T-helper 2 cell treated with Interferon-gamma antibody and Interleukin-4, amounts not matched to agents 5 μg/mL and 100 μg/mL, for 36 hours (primary cell): ENCODE measurements around the gene RAB23.

ENCODE experiments used
- DNase-seq: peaks from one replicate; pipeline ENCODE4 v3.0.0; 2021; ENCODE audit warnings: low spot score
- H3K27ac Mint-ChIP-seq: one replicate; pipeline ENCODE4 v1.8.0; 2021; ENCODE audit warnings: mild to moderate bottlenecking, mixed read lengths
- H3K27me3 Mint-ChIP-seq: one replicate; pipeline ENCODE4 v1.8.0; 2021; ENCODE audit warnings: low read depth, mixed read lengths
- H3K36me3 Mint-ChIP-seq: one replicate; pipeline ENCODE4 v1.8.0; 2021; ENCODE audit warnings: low read depth, mixed read lengths
- H3K4me1 Mint-ChIP-seq: one replicate; pipeline ENCODE4 v1.8.0; 2021; ENCODE audit warnings: low read depth, mixed read lengths
- H3K4me3 Mint-ChIP-seq: one replicate; pipeline ENCODE4 v1.8.0; 2022; ENCODE audit warnings: mild to moderate bottlenecking, moderate library complexity, mixed read lengths
- H3K9me3 Mint-ChIP-seq: one replicate; pipeline ENCODE4 v1.8.0; 2021; ENCODE audit warnings: mixed read lengths

Gene RAB23

DNA sequence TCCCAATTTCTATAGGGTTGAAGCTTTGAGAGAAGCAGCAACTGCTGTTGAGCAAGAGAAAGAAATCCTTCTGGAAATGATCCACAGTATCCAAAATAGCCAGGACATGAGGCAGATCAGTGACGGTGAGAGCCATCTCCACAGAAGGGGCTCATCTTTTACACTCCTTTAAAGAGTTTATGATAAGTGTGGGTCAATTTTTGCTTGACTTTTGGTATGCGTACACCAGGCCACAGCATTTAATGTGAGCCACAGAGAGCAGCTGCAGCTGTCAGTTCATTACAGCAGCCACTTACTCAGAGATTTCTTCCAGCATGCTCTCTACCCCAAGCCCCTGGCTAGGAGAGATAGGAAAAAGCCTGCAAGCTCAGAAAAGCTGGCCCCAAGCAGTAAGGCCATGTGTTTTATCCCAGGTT lies 40.1 kb downstream of the RAB23 start:
- peaks cover 48% of the 10 kb centered on the region for H3K36me3 Mint-ChIP-seq
- H3K4me1 Mint-ChIP-seq = peaks cover 27% of the 10 kb centered on the region
- H3K27ac Mint-ChIP-seq = no peak overlapping the region
- no peak overlapping the region for H3K4me3 Mint-ChIP-seq
- DNase-seq = no peak
- no peaks in the 10 kb centered on the region for H3K9me3 Mint-ChIP-seq
- H3K27me3 Mint-ChIP-seq = no peaks in the 10 kb centered on the region

DNA sequence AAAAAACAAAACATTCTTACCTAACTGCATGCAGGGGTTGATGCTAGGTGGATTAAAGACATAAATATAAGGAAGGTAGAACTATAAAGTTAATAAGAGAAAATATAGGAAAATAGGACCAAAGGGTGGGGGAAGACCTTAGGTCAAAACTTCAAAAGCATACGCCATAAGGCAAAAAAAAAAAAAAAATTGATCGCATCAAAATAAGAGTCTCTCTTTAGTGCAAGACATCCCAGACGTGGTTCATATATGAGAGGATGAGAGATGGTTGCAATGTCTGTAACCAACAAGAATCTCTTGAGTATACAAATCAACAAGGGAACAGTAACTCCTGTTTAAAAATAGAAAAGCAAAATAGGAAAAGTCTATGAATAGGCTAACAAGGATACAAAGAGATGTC lies 41.5 kb downstream of the RAB23 start:
- Mint-ChIP-seq H3K27ac (no peak overlapping the region), H3K9me3 (no peaks in the 10 kb centered on the region), H3K36me3 (peaks cover 43% of the 10 kb centered on the region), H3K4me1 (peaks cover 34% of the 10 kb centered on the region), H3K27me3 (no peaks in the 10 kb centered on the region), H3K4me3 (no peak overlapping the region)
- DNase-seq = no peak

DNA sequence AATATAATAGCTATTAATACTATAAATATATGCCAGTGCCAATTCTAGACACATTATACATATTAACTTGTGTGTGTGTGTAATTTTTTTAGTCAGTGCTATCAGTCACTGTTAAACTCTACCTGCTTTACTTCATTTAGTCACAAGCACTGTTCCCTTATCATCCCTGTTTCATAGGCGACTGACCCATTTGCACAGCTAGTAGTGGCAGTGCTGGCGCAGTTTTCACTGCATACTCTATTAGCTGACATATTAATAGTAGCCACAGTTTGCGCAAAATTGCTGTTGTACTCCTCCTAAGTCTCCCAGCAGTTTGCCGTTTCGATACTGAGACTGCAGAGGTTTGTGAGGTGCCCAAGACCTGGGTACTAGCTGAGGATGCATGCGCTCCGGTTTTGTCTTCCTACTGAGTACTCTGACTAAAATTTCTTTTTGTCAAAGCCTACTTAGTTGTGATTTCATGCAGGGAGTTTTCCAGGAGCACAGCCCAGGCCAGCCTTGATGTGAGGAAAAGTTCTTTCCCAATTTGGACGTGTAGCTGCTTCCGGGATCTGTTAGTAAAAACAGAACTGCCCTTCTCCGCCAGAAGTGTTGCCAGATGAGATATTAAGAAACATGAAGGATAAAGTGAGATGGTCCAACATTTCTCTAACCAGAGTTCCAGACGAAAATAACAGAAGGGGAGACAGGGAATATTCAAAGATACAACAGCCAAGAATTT lies 44.4 kb downstream of the RAB23 start:
- peaks cover 26% of the 10 kb centered on the region for H3K36me3 Mint-ChIP-seq
- no peak overlapping the region for H3K4me3 Mint-ChIP-seq
- H3K27me3 Mint-ChIP-seq = no peaks in the 10 kb centered on the region
- no peak for DNase-seq
- no peaks in the 10 kb centered on the region for H3K9me3 Mint-ChIP-seq
- peaks cover 42% of the 10 kb centered on the region for H3K4me1 Mint-ChIP-seq
- no peak overlapping the region for H3K27ac Mint-ChIP-seq

DNA sequence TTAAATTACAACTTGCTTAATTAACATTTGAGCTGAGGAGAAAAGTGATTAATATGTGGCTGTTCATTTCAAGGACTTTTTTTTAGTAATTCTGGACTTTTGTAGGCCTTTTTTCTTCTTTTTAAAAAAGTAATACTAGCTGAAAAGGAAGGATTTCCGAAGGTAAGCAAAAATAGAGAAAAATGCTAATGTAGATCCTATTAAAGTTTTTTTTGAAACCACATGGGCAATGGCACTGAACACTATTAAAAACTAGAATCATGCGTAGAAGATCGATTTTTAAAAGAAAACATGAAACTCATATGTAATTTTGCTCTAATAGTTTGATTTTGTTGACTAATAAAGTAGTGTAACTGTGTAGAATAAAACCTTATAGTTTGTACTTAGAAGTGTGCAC lies 47.6 kb downstream of the RAB23 start:
- DNase-seq = no peak
- Mint-ChIP-seq H3K27me3 (no peaks in the 10 kb centered on the region), H3K4me3 (peak overlapping the region; percentile 97), H3K36me3 (peaks cover 16% of the 10 kb centered on the region), H3K4me1 (peaks cover 47% of the 10 kb centered on the region), H3K9me3 (no peaks in the 10 kb centered on the region), H3K27ac (no peak overlapping the region)

DNA sequence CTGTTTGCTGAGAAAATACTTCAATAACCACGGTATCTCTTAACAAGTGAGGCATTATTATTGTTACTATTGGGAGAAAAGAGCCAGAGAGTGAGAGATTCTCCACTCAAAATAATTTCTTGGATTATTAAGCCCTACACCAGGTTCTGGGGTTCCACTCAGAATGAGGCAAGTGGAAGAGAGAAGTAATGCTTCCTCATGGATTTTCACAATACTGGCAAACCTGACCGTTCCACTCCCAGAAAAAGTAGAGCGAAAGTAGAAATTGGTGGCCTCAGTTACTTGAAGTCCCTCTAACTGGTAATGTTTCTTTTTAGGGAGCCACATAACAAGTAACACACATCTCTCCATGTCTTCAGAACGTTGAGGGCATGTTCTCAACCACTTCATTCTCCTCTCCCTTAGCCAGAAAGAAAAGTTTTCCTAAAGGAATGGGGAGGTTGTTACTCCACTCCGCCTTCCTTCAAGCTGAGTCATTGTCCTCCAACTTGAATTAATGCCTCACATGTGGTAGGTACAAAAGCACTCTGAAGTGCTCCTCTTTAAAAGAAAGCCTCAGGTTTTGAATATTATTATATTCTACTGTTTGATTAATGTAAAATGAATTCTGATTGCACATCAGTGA lies 48.1 kb downstream of the RAB23 start:
- H3K4me3 Mint-ChIP-seq = peak overlapping the region; percentile 97
- DNase-seq = no peak
- H3K27me3 Mint-ChIP-seq = no peaks in the 10 kb centered on the region
- peaks cover 16% of the 10 kb centered on the region for H3K36me3 Mint-ChIP-seq
- H3K27ac Mint-ChIP-seq = peak overlapping the region; percentile 97
- H3K9me3 Mint-ChIP-seq = no peaks in the 10 kb centered on the region
- H3K4me1 Mint-ChIP-seq = peaks cover 44% of the 10 kb centered on the region

DNA sequence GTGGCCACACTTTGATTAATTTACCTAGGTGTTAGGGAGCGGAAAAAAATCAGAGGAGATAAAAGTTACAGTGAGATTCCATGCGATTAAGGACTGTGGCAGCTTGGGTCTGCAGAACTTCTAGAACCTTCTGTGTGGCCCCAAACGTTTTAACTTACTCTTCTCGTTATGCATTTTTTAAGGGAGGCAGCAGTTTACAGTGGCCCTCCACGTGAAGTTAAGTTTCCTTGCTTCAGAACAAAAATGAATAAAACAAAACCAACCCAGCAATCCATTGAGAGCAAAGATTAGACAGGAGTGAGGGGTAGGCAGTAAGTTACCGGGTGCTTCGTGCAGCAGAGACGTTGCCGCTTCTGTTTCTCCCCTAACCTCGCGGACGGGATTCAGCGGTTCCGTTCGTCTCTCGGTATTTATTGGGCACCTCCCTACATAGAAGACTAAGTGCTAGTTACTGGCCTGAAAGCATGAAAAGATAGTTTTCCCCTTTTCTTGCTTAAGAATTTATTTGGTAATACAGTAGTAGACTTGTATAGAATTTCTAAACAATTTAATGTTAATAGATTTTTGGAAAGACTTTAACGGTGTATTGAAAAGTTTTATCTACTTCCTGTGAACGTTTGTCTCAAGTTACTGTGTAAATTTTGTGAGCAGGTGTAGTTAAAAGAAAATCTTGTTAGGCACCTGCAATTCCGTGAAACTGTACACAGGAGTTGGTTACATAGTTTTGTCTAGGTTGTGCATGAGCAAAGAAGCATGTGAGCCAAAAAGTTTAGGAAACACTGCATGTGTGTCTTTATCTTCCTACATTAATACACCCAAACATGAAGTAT lies 48.8 kb downstream of the RAB23 start:
- Mint-ChIP-seq H3K9me3 (no peaks in the 10 kb centered on the region), H3K27ac (peak overlapping the region; percentile 97), H3K4me1 (peaks cover 41% of the 10 kb centered on the region), H3K27me3 (no peaks in the 10 kb centered on the region), H3K36me3 (peaks cover 16% of the 10 kb centered on the region), H3K4me3 (peak overlapping the region; percentile 97)
- DNase-seq = no peak

DNA sequence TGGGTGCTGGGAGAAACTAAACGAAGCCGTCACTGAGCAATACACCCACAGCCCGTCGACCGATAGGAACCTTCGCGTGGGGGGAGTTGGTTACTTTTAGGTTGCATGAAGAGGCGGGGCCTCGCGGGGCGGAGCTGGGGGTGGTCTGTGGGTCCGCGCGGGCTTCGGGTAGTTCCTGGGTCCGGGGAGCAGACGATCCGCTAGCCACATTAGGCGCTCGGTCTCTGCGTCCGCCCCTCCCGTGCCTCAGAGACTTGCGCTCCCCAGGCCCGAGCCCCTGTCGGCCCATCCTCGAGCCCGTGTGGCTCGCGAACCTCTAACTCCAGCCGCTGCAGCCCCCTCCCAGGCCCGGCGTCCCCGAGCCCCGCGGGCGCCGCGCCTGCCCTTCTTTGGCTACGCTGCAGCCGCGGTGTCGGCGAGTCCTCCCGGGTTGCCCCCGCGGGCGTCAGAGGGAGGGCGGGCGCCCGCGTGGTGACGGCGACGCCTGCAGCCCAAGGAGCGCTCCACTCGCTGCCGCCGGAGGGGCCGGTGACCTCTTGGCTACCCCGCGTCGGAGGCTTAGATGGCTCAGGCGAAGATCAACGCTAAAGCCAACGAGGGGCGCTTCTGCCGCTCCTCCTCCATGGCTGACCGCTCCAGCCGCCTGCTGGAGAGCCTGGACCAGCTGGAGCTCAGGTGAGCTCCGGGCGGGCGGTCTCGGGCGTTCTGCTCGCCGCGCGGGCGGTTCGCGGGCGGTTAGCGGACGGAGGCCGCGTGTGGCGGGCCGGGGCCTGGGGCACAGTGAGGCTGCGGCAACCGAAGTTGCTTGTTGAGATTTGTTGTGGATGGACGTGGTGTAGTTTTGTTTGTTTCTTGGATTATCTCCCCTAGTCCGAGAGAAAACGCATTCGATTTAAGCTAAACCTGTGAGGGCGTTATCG lies 49.7 kb downstream of the RAB23 start, which contains the start of gene BAG2:
BAG2 (plus strand) TSS at position 191 of the 920 bp plus-strand sequence; CDS start at position 563, 372 bp downstream.
- Mint-ChIP-seq H3K27ac (peak within 1 kb of the TSS; percentile 97), H3K27me3 (no peaks in the 10 kb centered on the region), H3K4me1 (peaks cover 40% of the 10 kb centered on the region), H3K9me3 (no peaks in the 10 kb centered on the region), H3K36me3 (peaks cover 13% of the 10 kb centered on the region), H3K4me3 (peak within 1 kb of the TSS; percentile 97)
- DNase-seq = peak; percentile 94

DNA sequence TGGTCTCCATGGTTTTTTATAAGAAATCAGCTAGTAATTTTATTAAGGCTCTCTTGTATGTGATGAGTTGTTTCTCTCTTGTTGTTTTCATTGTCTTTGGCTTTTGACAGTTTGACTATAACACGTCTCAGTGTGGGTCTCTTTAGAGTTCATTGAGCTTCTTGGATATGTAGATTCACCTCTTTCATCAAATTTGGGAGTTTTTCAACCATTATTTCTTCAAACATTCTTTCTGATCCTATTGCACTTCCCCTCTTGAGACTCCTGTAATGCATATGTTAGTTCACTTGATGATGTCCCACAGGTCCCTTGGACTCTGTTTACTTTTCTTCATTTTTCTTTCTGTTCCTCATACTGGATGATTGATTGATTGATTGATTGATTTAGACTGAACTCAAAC lies 57.0 kb downstream of the RAB23 start:
- no peaks in the 10 kb centered on the region for H3K4me1 Mint-ChIP-seq
- H3K27me3 Mint-ChIP-seq = no peaks in the 10 kb centered on the region
- no peak overlapping the region for H3K4me3 Mint-ChIP-seq
- H3K27ac Mint-ChIP-seq = no peak overlapping the region
- no peak for DNase-seq
- peaks cover 12% of the 10 kb centered on the region for H3K9me3 Mint-ChIP-seq
- peaks cover 50% of the 10 kb centered on the region for H3K36me3 Mint-ChIP-seq

DNA sequence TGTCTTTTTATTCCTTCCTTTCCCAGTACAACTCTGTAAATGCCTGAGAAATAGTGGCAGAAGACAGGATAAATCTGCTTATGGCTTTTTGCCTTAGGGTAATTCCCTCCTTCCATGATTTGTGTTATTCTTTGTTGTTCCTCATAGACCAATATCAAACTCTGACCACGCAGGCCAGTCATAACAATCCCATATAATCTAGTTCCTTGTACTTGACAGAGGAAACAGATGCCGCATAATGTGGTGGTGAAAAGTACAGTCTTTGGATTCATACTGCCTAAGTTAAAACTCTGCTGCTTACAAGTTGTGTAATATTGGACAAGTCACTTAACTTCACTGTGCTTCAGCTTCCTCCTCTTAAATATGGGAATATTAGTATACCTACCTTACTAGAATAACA lies 58.2 kb downstream of the RAB23 start:
- H3K36me3 Mint-ChIP-seq = peaks cover 52% of the 10 kb centered on the region

DNA sequence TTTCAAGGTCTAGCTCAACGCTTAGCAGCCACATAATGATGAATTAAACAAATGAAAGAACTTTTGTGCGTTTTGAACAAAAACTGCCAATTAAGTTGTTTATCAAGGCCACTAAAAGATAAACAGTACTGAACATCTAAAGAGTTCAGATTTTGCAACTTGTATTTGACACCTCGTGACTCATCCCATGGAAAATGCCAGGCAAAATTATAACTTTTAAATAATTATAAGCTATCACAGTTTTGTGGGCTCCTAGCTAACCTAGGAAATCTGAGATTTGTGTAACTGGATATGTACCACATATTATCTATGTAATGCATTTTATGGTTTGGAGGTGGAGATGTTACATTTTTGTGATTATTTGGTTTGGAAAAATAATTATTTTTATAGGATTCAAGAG lies 59.6 kb downstream of the RAB23 start:
- H3K27me3 Mint-ChIP-seq = no peaks in the 10 kb centered on the region
- H3K27ac Mint-ChIP-seq = no peak overlapping the region
- H3K4me3 Mint-ChIP-seq = no peak overlapping the region
- H3K36me3 Mint-ChIP-seq = peaks cover 58% of the 10 kb centered on the region
- H3K4me1 Mint-ChIP-seq = peaks cover 9% of the 10 kb centered on the region
- peaks cover 12% of the 10 kb centered on the region for H3K9me3 Mint-ChIP-seq
- no peak for DNase-seq

More for the DNA sequence above, 58.2 kb downstream of the RAB23 start:
- Mint-ChIP-seq H3K27me3 (no peaks in the 10 kb centered on the region), H3K9me3 (peaks cover 12% of the 10 kb centered on the region), H3K4me1 (no peaks in the 10 kb centered on the region), H3K4me3 (no peak overlapping the region), H3K27ac (no peak overlapping the region)
- DNase-seq = no peak

DNA sequence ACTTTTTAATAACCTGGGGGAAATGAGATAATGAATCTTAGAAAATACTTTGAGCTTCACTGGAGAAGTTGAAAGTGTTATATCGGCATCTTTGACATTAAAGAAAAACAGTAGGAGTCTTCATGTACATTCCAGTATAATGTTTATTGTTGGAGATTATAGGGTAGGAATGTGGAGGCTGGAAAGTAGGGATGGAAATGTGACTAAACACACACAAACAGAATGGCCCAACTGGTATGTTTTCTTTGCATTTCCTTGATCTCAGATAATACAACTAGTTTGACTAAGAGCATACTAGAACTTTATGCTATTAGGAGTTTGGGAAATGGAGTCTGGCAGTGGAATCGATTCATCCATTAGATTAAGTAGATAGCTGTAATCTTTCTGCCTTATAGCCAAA lies 60.1 kb downstream of the RAB23 start:
- Mint-ChIP-seq H3K27me3 (no peaks in the 10 kb centered on the region), H3K27ac (no peak overlapping the region), H3K36me3 (peaks cover 58% of the 10 kb centered on the region), H3K4me3 (no peak overlapping the region), H3K4me1 (peaks cover 12% of the 10 kb centered on the region), H3K9me3 (peaks cover 12% of the 10 kb centered on the region)
- no peak for DNase-seq

DNA sequence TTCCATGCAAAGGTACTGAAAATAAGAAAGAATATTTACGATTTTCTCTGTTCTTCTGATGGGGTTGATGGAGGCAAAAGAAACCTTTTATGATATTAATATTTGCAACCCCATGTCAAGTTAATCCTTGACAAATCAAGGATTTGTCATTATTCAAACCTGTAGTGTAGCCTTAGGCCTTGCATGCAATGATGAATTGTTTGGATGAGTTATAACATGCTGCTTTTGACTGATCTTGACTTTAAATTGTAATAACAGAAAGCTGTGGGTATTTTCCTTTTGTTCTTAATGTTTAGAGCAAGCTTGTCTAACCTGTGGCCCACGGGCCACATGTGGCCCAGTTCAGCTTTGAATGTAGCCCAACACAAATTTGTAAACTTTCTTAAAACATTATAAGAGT lies 63.0 kb downstream of the RAB23 start:
- H3K4me3 Mint-ChIP-seq = no peak overlapping the region
- H3K4me1 Mint-ChIP-seq = peaks cover 12% of the 10 kb centered on the region
- no peaks in the 10 kb centered on the region for H3K9me3 Mint-ChIP-seq
- DNase-seq = no peak
- no peak overlapping the region for H3K27ac Mint-ChIP-seq
- H3K36me3 Mint-ChIP-seq = peaks cover 48% of the 10 kb centered on the region
- H3K27me3 Mint-ChIP-seq = no peaks in the 10 kb centered on the region

DNA sequence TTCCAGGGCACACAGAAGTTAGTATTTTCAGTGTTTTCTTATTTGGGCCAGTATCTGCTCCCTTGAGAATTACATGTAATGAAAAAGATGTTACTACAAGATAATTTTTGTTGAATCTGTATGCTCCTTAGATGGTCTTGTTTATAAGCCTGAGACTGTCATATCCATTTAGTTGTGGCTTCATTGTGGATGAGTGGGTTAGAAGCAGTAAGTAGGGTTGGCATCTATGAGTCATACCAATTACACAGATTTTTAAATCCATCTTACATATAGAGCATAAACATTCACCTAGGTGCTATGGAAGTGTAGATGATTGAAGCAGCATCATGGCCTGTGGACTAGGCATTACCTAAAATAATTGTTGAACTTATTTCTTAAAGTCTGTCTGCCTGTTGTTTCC lies 63.4 kb downstream of the RAB23 start:
- Mint-ChIP-seq H3K4me1 (peaks cover 12% of the 10 kb centered on the region), H3K27ac (no peak overlapping the region), H3K27me3 (no peaks in the 10 kb centered on the region)

More for the DNA sequence above, 63.4 kb downstream of the RAB23 start:
- no peaks in the 10 kb centered on the region for H3K9me3 Mint-ChIP-seq
- H3K36me3 Mint-ChIP-seq = peaks cover 47% of the 10 kb centered on the region
- DNase-seq = no peak
- H3K4me3 Mint-ChIP-seq = no peak overlapping the region
